ENCODE results near the gene TENM4.

DNA sequence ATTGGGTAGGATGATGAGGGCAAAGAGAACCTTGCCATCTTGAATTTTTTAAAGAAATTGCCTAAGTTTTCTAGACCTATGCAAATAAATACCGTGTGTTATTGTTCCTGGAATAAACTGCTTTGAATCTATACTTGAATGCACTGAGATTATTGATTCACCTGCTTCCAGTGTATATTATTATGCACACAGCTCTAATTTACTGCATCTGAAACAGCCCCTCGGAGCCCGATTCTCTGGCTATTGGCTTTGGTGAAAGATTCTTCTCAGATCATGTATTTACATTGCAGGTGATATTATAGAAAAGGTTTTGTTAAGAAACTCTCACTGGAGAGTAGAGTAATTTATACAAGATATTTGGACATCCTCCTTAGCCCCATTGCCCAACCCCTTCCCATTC is 254.2 kb downstream of the TENM4 start:
- TF ChIP-seq ZFP30 (CRISPR knock-in tag; IDR thresholded peaks at IDR 0.05) (no peak), ESRRG (CRISPR knock-in tag; IDR thresholded peaks at IDR 0.05) (no peak), BACH2 (CRISPR knock-in tag; IDR thresholded peaks at IDR 0.05; ENCODE audit: borderline replicate concordance) (no peak), ZNF70 (CRISPR knock-in tag; IDR thresholded peaks at IDR 0.05) (no peak), GLIS3 (CRISPR knock-in tag; IDR thresholded peaks at IDR 0.05) (no peak), RARB (CRISPR knock-in tag; IDR thresholded peaks at IDR 0.05) (no peak), TCF4 (CRISPR knock-in tag; IDR thresholded peaks at IDR 0.05; ENCODE audit: borderline replicate concordance) (no peak)
- TF ChIP-seq, protein P1, sequence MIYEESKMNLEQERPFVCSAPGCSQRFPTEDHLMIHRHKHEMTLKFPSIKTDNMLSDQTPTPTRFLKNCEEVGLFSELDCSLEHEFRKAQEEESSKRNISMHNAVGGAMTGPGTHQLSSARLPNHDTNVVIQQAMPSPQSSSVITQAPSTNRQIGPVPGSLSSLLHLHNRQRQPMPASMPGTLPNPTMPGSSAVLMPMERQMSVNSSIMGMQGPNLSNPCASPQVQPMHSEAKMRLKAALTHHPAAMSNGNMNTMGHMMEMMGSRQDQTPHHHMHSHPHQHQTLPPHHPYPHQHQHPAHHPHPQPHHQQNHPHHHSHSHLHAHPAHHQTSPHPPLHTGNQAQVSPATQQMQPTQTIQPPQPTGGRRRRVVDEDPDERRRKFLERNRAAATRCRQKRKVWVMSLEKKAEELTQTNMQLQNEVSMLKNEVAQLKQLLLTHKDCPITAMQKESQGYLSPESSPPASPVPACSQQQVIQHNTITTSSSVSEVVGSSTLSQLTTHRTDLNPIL (CRISPR knock-in tag; IDR thresholded peaks at IDR 0.05; ENCODE audit: low read depth) = no peak
